ENCODE measurements around the gene ZBBX.

ZBBX gene

DNA sequence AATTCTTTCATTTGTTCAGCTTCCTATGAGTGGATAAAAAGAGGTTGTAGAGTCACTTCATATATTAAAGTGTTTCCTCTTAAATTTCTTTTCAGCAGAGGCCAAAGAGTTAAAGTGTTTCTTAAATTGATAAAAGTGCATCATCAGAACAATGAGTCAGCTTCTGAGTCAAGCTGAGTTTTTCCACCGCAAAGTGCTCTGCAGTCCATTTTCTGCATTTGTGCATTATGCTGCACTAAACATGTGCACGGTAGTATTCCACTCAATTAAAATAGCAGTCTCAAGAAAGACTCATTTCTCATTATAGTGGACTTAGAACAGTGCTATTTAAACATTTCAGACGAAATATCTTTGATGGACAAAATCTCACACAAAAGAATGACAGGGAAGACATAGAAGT is 152.0 kb downstream of the ZBBX start:
- H3K4me3 ChIP-seq (replicated peaks; ENCODE audit: low read depth, low read length) = no peak overlapping the region
- no peak for DNase-seq (ENCODE audit: extremely low read depth, low read depth)
- TF ChIP-seq CTCF (IDR thresholded peaks at IDR 0.05; ENCODE audit: low read depth, low read length, missing control alignments) = no peak

DNA sequence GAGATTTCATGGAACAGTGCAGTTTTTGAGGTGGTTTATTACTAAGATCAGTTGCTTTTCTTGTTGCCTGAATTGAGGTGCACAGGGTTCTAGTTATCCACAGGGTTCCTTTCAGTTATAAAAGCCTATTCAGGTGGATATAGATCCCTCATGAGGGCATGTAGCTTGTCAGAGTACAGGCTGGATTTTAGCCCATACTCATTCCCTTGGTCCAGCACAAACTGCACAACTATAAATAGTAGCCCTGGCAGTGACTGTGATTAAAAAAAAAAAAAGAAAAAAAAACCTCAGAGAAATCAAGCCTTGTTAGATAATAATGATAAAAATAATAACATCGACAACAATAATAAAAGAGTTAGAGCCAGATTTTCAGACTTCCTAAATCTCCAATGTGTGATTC is 154.3 kb downstream of the ZBBX start:
- no peak for TF ChIP-seq CTCF (IDR thresholded peaks at IDR 0.05; ENCODE audit: low read depth, low read length, missing control alignments)

GRCh38 chr3:167209011-167209410 is 171.1 kb downstream of the ZBBX start:
- no peak for TF ChIP-seq CTCF (IDR thresholded peaks at IDR 0.05; ENCODE audit: low read depth, low read length, missing control alignments)
- no peak overlapping the region for H3K4me3 ChIP-seq (replicated peaks; ENCODE audit: low read depth, low read length)
- no peak for DNase-seq (ENCODE audit: extremely low read depth, low read depth)

More for the DNA sequence above, 154.3 kb downstream of the ZBBX start:
- no peak for DNase-seq (ENCODE audit: extremely low read depth, low read depth)
- no peak overlapping the region for H3K4me3 ChIP-seq (replicated peaks; ENCODE audit: low read depth, low read length)

GRCh38 chr3:167203062-167203461 is 177.0 kb downstream of the ZBBX start:
- H3K4me3 ChIP-seq (replicated peaks; ENCODE audit: low read depth, low read length) = no peak overlapping the region
- no peak for DNase-seq (ENCODE audit: extremely low read depth, low read depth)
- TF ChIP-seq CTCF (IDR thresholded peaks at IDR 0.05; ENCODE audit: low read depth, low read length, missing control alignments) = no peak

GRCh38 chr3:167198949-167199600 is 181.0 kb downstream of the ZBBX start:
- no peak for TF ChIP-seq CTCF (IDR thresholded peaks at IDR 0.05; ENCODE audit: low read depth, low read length, missing control alignments)
- no peak for DNase-seq (ENCODE audit: extremely low read depth, low read depth)
- no peak overlapping the region for H3K4me3 ChIP-seq (replicated peaks; ENCODE audit: low read depth, low read length)
